ENCODE results near the gene SSC5D.

SSC5D gene

DNA sequence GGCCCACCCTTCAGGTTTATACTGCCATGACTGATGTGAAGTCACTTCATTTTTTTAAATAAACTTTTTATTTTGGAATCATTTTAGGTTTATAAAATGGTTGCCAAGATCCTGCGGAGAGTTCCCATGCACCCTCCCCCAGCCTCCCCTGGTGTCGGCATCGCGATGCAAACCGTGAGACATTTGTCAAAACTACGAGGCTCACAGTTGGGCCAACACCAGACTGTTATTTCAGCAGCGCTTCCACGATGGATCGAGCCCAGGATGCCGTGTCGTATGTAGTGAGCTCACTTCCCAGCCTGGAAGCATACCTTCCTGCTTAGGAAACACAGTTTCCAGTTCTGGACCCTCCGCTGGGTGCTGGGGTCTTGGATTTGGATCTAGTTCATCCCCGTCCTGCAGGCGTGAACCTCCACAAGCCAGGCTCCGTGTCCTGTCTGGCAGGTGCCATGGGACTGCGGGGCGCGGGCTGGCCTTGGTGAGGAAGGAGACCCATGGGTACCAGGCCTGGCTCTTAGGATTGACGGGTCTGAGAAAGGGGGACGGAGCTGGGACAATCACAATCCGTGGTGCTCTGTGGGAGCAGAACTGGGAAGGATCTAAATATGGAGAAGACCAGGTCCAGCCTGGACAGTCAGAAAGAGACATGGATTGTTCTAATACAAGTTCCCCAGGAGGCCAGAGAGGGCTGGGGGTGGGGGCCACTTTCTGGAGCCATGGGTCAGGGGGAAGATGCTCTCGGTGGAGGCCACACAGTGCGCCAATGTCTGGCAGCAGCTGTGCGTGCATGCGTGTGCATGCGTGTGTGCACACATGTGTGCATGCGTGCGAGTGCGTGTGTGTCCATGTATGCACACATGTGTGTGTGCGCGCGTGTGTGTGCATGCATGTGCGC is 51.1 kb downstream of the SSC5D start:
- no peak for DNase-seq

DNA sequence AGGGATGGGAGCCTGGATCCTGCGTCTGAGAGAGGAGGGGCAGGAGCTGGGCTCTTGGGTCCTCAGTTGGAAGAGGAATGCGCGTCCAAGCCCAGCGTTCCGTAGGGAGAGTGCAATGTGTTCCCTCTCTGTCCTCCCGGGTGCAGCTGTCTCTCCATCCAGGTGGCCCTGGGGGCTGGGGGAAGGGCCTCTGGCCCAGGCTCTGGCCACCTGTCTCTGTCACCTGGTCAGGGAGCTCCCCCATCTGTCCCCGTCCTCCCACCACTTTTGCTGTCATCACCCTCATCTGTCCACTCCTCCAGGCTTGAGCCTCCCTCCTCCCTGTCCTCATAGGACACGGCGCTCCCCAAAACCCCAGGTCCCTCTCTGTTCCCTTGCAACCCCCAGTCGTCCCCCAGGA is 52.4 kb downstream of the SSC5D start:
- DNase-seq, result no peak

DNA sequence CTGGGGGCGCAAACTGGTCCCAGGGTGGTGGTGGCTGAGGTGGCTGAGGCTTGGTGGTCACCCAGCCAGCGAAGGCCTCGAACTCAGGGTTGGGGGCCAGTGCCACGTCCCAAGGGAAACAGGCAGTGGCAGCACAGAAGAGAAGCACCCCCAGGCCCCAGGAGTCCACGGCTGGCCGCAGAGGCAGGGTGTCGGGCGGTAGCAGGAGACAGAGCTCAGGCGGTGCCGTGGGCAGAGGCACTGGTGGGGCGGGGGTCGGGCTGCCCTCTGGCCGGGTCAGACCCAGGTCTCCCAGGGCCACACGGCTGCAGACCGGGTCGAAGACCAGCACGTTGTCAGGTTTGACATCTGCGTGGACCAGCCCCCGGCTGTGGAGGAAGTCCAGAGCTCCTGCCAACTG is 52.9 kb downstream of the SSC5D start:
- no peak for DNase-seq

DNA sequence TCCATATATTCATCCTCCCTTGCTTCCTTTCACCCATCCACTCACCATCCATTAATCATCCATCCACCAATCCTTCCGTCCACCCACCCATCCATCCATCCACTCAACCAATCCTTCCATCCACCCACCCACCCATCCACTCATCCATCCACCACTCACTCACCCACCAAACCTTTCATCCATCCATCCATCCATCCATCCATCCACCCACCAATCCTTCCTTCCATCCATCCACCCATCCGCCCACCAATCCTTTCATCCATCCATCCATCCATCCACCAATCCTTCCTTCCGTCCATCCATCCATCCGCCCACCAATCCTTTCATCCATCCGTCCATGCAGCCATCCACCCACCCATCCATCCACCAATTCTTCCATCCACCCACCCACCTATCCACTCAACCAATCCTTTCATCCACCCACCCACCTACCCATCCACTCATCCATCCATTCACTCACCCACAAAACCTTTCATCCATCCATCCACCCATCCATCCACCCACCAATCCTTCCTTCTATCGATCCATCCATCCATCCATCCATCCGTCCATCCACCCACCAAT is 54.1 kb downstream of the SSC5D start:
- DNase-seq, result no peak

DNA sequence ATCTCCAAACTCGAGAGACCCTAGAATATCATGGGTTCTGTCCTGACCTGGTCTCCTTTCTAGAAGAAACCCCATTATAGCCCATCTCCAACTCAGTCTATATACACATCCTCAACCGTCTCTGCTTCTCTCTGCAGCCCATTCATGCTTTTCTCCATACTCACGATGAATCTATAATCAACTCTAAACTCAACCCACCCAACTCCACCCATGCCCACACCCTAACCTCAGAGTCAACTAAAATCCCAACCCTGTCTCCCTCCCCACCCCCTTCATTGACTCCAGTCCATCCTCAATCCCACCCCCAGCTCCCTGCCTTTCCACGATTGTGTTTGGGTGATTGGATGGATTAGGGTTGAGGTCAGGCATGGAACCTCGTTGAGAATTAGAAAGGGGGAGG is 55.3 kb downstream of the SSC5D start:
- DNase-seq, result no peak

DNA sequence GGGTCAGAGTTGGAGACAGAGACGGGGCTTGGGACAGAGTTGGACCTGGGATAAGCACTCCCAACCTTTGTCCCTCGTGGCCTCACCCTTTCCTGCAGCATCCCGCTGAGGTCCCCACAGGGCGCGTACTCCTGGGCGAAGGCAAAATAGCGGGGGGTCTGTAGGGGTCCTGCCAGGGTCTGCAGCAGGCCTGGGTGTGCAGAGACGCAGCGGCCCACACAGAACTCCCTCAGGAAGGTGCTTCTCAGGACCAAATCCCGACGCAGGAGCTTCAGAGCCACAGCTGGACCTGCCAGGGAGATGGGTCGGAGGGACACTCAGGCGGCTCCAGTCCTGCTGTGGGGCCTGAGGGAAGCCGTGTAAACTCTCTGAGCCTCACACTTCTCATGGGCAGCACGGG is 55.8 kb downstream of the SSC5D start:
- no peak for DNase-seq

DNA sequence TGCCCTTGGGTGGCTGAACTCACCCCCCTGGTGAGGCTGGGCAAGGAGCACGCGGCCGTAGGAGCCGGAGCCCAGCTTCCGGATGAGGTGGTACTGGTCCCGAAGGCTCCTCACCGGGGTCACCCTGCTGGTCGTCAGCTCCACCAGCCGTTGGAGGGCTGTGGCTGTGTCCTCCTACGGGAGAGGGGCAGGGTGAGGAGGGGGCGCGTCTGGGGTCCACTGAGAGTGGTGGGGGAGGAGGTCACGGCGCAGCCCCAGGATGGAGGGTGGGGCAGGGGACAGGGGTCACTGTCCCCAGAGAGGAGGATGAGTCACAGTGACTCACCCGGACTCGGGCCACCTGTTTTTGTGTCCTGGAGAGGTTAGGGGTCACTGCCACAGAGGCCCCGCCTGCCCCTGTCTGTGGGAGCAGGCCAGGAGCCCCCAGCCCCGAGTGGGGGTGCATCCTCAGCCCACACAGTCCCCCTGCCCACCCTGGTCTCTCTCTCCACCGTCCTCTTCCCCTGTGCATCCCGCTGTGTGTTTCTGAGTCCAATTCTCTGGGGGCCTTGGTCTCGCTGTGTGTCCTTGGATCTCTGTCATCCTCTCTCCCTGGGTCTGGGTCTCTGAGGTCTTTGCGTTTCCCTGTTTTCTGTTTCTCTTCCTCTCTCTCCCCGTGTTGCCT is 56.7 kb downstream of the SSC5D start:
- no peak for DNase-seq

DNA sequence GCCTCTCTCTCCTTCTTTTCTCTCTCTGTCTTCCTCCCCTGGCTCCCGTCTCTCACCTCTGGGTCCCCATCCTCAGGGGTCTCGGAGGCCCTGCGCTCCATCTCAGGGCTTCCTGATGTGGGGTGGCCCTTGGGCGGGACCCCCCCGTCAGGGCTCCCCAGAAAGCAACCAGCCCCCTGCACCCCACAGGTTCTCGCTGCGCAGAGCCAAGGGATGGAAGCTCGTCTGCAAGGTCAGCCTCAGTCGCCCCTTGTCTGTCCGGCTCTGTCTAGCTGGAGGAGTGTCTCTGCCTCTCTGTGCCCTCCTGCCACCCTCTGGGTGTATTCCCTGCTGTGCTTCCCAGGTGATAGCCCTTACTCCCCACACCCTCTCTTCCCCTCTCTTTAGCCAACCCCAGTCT is 57.2 kb downstream of the SSC5D start, which contains the start of gene SBK3:
SBK3 (minus strand) TSS at position 101 of the 400 bp plus-strand sequence; CDS start at position 101, 0 bp downstream.
- DNase-seq, result no peak

DNA sequence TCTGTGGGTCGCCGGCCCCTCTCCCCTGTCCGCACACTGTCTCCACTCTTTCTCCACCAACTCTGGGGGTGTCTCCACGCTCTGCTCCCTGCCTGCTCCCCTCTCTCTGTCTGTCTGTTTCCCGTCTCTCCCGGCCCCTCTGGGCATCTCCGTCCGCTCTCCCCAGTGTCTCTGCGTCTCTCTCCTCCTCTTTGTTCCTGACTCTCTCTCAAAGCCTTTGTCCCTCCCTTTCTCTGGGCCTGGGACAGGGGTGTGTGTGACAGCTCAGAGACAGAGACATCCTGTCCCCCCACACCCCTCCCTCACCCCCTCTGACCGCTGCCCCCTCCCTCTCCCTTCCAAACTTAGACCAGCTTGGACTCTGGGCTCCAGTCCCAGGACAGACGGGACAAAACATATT is 57.8 kb downstream of the SSC5D start:
- no peak for DNase-seq

DNA sequence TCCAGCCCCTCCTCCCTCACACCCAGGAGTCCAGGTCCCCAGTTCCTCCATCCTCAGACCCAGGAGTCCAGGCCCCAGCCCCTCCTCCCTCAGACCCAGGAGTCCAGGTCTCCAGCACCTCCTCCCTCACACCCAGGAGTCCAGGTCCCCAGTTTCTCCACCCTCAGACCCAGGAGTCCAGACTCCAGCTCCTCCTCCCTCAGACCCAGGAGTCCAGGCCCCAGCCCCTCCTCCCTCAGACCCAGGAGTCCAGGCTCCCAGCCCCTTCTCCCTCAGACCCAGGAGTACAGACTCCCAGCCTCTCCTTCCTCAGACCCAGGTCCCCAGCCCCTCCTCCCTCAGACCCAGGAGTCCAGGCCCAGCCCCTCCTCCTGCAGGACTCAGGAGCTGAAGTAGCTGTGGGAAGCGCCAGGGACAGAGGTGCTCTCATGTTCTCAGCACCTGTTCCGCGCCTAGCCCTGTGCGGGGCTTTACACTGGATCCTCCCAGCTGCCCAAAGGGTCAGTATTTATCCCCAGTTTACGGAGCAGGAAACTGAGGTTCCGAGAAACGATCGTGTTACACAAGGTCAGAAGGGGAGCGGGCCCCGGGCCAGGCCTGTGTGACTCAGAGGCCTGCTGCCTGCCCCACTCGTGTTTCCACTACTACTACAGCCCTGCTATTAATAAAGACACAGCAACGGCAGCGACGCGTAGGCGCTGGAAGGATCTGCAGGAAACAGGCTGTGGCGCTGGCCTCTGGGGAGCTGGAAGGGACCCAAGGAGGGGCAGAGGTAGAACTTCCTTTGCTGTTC is 58.8 kb downstream of the SSC5D start:
- no peak for DNase-seq

DNA sequence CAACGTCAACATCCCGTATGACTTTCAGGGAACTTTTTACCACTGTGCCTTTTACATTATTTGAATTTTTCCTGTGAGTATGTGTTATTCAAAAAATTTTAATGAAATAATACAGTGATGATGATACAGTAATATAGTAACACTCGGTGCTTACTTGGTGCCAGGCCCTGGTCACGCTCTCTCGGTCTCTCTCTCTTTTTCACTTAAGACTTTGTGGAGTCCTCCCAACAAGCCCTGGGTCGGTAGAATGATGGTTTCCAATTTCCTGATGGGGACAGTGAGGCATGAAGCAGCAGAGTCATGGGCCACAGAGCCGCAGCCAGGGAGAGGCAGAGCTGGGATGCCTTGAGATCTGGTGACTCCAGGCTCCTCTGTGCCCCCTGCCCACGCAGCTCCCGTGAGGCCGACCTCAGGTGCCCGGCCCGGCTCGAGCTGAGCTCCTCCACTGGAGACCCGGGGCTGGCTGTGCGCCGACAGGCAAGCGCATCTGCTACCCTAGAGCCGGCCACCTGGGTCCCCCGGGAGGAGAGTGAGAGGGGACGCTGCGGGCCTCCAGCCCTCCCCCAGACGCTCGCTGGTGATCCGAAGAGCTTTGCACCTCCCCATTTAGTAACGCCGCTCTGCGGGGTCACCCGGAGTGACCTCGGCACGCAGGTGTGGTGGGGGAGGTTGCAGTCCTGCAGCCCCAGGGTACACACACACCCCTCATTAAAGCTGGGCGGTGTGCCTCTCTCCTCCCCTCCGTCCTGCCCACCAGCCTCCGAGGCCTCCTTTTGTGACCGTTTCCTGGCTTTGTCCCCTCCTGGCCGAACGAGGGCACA is 61.5 kb downstream of the SSC5D start:
- no peak for DNase-seq

DNA sequence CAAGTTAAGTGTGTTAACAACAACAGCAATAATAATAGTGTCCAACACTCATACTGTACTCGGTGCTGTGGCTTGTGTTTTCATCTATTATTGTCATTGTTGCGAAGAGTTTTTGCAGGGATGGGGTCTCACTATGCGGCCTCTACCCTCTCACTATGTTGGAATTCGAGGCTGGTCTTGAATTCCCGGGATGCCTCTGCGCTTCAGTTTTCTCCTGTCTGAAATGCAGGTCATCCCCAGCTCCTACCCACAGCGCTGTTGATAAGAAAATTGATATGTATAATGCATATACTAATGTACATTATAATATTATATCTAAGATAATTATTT is 62.0 kb downstream of the SSC5D start:
- DNase-seq, result no peak

DNA sequence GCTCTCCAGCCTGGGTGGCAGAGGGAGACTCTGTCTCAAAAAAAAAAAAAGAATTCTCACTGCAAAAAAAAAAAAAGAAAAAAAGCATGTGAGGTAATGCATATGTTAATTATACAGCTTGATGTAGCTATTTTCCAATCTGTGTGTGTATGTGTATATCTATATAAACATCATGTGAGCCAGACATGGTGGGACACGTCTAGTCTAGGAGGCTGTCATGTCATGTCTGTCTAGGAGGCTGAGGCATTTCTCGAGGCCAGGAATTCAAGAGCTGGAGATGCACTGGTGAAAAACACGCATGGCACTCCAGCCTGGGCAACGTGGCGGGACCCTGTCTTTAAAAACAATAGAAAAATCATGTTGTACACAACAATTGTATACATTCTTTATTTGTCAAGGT is 64.0 kb downstream of the SSC5D start:
- DNase-seq, result no peak

DNA sequence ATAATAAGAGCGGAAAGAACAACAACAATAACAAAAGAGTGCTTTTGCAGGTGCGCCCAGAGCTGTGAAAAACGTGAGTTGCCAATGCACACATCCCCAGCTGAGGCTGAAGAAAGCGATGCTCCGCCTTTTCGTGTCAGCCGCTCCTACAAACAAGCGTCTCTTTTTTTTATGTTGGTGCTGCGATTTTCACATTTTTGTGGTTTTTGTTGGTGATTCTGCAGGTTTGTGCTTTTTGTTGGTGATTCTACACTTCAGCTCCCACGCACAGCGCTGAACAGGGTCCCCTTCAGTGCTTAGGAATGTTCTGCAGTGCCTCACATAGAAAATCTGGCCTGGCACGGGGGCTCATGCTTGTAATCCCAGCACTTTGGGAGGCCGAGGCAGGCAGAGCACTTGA is 64.4 kb downstream of the SSC5D start:
- no peak for DNase-seq

DNA sequence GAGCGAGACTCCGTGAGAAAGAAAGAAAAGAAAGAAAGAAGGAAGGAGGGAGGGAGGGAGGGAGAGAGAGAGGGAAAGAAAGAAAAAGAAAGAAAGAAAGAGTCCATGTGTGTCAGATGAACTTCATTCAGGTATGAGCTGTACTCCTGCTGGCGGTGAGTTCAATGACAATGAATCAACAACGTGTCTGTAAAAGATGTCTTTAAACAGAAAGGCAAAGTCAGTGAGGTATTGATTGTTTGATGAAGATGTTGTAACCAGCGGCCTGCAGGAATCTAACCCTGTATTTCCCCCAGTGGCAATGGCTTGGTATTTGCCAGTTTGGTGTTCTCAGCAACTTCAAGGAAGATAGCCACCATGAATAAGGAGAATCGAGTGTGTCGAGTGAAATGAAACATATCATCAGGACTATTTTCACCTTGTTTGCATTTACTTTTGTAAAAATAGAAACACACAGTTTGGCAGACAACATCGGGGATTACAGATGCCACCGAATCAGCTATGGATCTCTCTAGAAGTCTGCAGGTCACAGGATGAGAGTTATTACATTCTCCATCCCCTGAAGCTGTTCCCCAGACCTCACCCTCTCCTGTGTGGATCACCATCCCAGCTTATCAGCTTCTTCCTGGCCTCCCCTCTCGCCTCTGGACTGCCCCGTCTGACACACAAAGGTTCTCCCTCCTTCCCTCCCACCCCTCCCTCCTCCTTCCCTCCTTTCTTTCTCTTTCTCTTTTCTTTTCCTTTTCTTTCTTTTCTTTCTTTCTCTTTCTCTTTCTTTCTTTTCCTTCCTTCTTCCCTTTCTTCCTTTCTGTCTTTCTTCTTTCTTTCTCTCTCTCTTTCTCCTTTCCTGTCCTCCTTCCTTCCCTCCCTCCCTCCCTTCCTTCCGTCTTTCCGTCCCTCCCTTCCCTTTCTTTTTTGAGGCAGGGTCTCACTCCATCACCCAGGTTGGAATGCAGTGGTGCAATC is 65.3 kb downstream of the SSC5D start:
- no peak for DNase-seq

DNA sequence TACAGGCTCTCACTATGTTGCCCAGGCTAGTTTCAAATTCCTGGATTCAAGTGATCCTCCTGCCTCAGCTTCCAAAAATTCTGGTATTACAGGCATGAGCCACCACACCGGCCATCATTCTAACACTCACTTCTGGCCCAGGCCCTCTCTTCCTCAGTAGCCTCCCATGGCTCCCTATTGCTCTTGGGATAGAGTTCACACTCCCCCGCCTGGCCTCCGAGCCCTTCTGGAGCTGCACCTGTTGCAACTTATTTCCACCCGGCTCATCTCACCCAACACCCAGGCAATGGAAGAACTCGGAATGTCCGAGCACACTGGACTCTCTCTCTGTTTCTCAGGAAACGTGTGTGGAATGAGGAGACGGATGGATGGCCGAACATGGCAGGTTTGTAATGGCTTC is 66.1 kb downstream of the SSC5D start:
- no peak for DNase-seq

DNA sequence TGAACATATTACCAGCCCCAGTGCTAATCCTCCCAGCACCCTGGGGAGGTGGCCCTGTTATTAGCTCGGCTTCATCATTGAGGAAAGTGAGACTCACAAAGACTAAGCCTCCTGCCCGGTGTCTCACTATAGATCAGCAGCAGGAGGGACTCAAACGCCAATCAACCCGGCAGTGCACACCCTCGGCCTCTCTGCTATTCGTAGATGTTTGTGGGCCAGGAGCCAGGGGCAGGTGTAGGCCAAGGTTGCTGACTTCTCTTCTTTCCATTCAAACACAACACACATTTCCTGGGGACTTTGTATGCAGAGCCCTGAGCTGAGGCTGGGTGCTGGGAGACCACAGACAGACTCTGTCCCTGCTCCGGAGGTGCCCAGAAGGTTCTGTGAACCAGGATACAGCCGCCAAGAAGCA is 66.5 kb downstream of the SSC5D start:
- no peak for DNase-seq

DNA sequence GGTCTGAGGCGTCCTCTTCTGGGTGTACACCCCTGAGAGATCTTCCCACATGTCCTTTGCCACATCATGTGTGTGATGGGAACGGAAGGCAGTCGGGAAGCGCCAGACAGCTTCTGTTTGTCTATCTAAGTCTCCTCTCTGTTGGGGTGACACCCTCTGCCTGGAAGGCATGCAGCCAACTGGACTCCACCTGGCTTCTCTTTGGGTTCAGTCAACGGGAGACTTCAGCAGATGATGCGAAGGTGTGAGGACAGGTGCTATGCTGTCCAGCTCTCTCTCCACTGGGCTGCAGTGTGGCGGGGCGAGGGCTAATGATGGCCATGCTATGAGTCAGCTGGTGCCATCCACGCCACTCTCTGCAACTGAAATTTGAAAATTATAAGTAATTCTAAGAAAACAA is 71.4 kb downstream of the SSC5D start:
- DNase-seq, result no peak

DNA sequence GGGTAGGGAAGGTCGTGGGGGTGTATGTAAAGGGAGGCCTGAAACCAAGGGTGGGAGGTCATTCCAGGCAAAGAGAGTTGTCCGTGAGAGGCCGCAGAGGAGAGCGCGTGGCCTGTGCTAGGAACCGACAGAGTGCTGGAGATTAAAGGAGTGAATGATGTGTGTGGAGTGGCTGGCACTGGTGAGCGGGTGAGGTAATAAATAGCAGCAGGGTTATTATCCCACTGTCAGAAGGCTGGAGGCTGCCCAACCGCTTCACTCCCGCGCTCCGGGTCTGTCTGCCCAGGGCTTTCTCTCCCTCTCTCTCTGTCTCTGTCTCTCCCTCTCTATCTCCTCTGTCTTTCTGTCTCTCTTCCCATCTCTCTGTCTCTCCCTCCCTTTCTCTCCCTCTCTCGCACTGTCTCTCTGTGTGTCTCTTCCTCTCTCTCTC is 75.0 kb downstream of the SSC5D start:
- DNase-seq, result no peak

DNA sequence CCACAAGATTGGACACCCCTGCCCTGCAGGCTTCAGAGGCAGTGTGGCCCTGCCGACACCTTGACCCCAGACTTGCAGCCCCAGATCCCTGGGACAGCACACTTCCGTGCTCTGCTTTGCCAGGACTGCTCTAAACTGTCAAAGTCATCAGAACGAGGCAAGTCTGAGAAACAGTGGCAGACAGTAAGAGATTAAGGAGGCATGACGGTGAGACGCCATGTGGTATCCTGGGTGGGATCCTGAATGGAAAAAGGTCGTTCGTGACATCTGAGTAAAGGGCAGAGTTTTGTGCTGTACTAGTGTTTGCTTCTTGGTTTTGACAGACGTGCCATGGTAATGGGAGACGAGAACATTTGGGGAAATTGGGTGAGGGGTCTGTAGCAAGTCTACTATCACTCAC is 78.6 kb downstream of the SSC5D start:
- DNase-seq, result no peak

DNA sequence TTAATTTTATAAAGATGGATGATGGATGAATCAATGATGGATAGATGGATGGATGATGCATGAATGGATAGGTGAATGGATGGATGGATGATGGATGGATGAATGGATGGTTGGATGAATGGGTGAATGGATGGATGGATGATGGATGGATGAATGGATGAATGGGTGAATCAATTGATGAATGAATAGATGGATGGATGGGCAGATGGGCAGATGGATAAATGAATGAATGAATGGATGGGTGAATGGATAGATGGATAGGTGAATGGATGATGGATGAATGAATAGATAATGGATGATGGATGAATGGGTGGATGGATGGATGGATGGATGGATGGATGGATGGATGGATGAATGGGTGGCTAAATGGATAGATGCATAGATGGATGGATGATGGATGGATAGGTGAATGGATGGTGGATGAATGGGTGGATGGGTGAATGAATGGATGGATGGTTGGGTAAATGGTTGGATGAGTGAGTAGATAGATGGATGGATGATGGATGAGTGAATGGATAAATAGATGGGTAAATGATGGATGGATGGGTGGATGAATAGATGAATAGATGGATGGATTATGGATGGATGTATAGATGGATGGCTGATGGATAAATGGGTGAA is 79.6 kb downstream of the SSC5D start:
- DNase-seq, result no peak

Measured in hippocampal formation (tissue), 2 donors.